ENCODE results near the gene SLC23A1.
"Not testable (repeated sequence)": the region's sequence is repeated elsewhere in the genome, so short reads cannot be mapped to it uniquely, and the experiment has no call there.

The SLC23A1 gene

DNA sequence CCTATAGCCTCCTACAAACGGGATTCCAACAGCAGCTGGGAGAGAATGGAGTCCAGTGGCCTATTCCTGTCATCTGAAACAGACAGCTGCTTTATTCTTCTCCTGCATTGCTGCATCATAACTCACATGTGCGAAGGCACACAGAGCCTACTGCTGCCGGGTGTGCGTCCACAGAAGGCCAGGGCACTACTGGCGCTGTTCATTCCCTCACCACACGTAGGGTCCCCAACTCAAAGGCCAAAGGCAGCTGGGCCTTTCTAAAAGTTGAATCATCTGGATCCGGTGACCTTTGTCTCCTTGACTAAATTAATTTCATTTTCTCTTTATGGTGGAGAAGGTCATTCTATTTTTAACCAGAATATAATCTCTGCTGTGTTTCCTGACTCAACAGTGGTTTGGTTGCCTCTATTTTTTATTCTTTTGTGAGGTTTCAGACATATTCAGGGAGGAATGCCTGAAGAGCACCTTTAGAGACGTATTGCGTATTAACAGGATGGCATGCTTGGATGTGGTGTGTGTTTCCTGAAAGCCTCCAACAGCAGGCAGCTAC is 31.6 kb upstream of the SLC23A1 start:
- no peak overlapping the region for H3K4me3 ChIP-seq (ENCODE audit: low read depth, low read length)
- TF ChIP-seq, protein P1, sequence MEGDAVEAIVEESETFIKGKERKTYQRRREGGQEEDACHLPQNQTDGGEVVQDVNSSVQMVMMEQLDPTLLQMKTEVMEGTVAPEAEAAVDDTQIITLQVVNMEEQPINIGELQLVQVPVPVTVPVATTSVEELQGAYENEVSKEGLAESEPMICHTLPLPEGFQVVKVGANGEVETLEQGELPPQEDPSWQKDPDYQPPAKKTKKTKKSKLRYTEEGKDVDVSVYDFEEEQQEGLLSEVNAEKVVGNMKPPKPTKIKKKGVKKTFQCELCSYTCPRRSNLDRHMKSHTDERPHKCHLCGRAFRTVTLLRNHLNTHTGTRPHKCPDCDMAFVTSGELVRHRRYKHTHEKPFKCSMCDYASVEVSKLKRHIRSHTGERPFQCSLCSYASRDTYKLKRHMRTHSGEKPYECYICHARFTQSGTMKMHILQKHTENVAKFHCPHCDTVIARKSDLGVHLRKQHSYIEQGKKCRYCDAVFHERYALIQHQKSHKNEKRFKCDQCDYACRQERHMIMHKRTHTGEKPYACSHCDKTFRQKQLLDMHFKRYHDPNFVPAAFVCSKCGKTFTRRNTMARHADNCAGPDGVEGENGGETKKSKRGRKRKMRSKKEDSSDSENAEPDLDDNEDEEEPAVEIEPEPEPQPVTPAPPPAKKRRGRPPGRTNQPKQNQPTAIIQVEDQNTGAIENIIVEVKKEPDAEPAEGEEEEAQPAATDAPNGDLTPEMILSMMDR (IDR thresholded peaks at IDR 0.05; ENCODE audit: low read depth, low read length) = no peak

DNA sequence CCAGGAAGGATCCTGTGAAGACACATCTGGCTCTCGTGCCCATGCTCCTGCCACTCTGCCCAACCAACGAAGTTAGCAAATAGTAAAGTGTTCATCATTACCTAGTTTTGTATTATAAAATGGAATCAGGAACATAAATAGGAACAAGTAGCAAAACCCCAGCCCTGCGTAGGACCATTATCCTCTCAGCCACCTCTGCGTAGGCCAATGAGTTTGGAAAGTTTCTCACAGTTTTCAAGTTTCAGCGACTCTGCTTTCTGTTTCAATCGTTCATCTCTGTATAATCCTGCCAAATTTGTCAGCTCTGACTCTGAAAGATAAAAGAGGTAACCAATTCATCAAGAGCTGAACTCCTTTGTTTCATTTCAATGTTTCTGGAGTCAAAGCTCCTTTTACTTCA is 30.9 kb upstream of the SLC23A1 start:
- no peak overlapping the region for H3K4me3 ChIP-seq (ENCODE audit: low read depth, low read length)
- TF ChIP-seq, protein P1 (IDR thresholded peaks at IDR 0.05; ENCODE audit: low read depth, low read length) = no peak

DNA sequence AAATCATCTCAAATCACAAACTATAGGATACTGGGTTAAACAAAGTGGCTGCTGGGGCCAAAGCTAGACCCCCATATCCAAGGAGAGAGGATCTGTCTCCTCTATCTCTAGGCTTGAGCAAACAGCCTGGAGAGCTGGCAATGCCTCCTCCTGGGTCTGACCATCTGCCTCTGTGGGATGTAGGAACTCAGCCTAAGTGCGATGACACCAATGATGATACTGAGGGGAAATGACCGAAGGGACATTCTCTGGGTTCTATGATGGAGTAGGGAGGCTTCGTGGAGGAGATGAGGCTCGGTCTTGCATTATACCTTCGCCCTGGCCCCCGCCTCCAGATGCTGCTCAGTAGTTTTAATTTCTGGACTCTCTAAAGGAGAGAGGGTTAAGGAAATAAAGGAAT is 30.1 kb upstream of the SLC23A1 start:
- TF ChIP-seq, protein P1 (IDR thresholded peaks at IDR 0.05; ENCODE audit: low read depth, low read length) = no peak
- H3K4me3 ChIP-seq (ENCODE audit: low read depth, low read length) = no peak overlapping the region

DNA sequence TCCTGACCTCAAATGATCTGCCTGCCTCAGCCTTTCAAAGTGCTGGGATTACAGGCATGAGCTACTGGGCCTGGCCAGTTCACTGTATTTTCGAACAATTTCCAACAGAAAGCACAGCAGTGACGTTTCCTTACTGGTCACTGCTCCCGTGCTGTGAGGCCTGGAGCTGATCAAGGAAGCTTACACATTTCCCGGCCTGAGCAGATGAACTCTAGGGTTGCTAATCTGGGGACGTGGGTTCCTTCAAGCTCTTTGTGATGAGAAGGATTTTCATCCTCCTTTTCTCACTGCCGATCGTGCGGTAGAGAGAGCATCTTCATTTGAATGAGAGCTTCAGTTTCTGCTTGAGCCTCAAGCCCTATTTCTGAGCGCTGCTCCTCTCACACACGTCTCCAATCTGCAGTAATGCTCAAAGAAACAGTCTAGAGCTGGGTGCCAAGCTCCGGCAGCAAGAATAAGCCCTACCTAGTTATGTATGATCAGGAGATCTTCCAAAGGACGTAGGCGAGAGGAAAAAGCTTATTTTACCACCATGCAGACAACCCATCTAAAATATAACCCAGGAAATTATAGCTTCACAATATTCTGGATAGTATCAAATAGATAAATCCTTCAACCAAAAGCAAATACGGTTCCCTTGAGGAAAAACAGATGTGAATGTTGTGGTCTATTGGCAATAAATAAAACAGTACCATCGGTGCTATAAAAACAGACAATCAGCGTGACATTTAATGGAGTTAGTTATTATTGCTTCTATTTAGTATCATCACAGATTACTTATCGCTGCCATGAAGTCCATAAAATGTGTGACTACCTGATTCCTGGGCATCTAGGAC is 28.1 kb upstream of the SLC23A1 start:
- H3K4me3 ChIP-seq (ENCODE audit: low read depth, low read length) = no peak overlapping the region
- TF ChIP-seq, protein P1 (IDR thresholded peaks at IDR 0.05; ENCODE audit: low read depth, low read length) = no peak

DNA sequence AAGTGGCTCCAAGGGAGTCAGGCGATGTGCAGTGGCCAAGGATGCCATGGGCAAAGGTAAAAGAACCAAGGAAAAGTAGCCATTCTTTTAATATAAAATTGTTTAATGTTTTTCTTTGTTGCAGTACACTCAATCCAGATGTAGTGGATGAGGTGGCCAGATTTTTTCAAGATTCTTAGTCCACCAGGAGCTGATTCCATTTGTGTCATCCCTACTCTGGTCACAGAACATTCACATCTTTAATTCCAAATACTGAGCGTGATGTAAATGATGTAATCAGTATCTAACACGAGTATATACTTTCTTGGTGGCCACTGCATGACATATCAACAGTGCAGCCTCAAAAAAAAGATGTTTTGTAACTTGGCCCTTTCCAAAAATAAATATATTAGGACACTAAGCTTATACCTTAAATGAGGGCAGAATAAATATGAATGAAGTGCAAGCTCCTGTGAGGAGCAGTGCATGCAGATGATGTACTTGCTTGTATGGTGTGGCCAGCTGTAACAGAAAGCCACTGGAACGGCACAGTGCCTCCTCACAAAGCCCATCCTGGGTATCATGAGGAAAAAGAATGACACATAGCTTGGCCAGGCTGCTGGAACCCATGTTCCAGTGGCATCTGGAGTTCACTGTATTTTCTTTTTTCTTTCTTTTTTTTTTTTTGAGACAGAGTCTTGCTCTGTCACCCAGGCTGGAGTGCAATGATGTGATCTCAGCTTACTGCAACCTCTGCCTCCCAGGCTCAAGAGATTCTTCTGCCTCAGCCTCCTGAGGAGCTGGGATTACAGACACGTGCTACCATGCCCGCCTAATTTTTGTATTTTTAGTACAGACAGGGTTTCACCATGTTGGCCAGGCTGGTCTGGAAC is 27.3 kb upstream of the SLC23A1 start:
- no peak overlapping the region for H3K4me3 ChIP-seq (ENCODE audit: low read depth, low read length)
- TF ChIP-seq, protein P1 (IDR thresholded peaks at IDR 0.05; ENCODE audit: low read depth, low read length) = no peak

DNA sequence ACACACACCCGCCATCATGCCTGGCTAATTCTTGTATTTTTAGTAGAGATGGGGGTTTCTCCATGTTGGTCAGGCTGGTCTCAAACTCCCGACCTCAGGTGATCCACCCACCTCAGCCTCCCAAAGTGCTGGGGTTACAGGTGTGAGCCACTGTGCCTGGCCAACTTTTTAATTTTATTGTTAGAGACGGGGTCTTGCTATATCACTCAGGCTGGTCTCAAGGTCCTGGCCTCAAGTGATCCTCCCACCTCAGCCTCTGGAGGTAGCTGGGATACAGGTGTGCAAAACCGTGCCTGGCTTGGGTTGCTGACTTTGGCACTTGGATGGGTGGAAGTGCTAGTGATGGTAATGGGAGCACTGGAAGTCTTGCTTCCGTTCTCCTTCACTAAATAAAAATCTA is 26.0 kb upstream of the SLC23A1 start:
- H3K4me3 ChIP-seq (ENCODE audit: low read depth, low read length) = not testable (repeated sequence)

DNA sequence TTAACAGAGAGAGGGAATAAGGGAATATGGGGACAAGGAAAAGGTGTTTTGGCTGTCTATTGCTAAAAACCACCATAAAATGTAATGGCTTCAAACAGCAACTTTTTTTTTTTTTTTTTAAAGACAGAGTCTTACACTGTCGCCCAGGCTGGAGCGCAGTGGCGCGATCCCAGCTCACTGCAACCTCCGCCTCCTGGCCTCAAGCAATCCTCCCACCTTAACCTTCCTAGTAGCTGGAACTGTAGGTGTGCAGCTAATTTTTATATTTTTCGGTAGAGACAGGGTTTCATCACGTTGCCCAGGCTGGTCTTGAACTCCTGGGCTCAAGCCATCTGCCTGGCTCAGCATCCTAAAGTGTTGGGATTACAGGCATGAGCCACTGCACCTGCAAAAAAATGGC is 25.1 kb upstream of the SLC23A1 start:
- H3K4me3 ChIP-seq (ENCODE audit: low read depth, low read length) = no peak overlapping the region
- TF ChIP-seq, protein P1 (IDR thresholded peaks at IDR 0.05; ENCODE audit: low read depth, low read length) = no peak

All from WI38 (cell line).